Astrocyte (in vitro differentiated cells and primary cell): ENCODE results near the gene LINGO3.

Source experiments
- CTCF ChIP-seq: IDR thresholded peaks from 2 replicates; pipeline ENCODE4 v1.5.1; 2011; ENCODE audit warnings: low read depth, mild to moderate bottlenecking, inconsistent platforms, low read length, moderate library complexity; ENCODE audit not compliant: insufficient read depth
- EZH2 ChIP-seq: IDR thresholded peaks from 2 replicates; pipeline ENCODE4 v1.6.1; 2012; ENCODE audit warnings: mild to moderate bottlenecking, low read length, inconsistent platforms; ENCODE audit not compliant: insufficient read depth

GRCh38 chr19:2330255-2330631 is 22.3 kb upstream of the LINGO3 start:
- TF ChIP-seq CTCF (no peak), EZH2 (no peak)
